ENCODE measurements around the gene OR2M3.

GRCh38 chr1:248196965-248197364, at the start of gene OR2M3:
- TF ChIP-seq CTCF (IDR thresholded peaks at IDR 0.05 in 2 of 3, conservative IDR thresholded peaks at IDR 0.05 in 1 of 3; ENCODE audit: borderline replicate concordance in 1 of 3, insufficient read depth in 1 of 3, low read depth in 2 of 3, low read length in 2 of 3) (no peak), POLR2AphosphoS5 (IDR thresholded peaks at IDR 0.05; ENCODE audit: low read depth, low read length) (no peak), POLR2A (IDR thresholded peaks at IDR 0.05; ENCODE audit: borderline replicate concordance, extremely low read depth, insufficient read depth, insufficient read length) (no peak)

Measured in HCT116 (cell line).